Measurements from ENCODE around the gene DEFB108B.
"Not testable (repeated sequence)": the region's sequence is repeated elsewhere in the genome, so short reads cannot be mapped to it uniquely, and the experiment has no call there.

The DEFB108B gene, protein sequence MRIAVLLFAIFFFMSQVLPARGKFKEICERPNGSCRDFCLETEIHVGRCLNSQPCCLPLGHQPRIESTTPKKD

DNA sequence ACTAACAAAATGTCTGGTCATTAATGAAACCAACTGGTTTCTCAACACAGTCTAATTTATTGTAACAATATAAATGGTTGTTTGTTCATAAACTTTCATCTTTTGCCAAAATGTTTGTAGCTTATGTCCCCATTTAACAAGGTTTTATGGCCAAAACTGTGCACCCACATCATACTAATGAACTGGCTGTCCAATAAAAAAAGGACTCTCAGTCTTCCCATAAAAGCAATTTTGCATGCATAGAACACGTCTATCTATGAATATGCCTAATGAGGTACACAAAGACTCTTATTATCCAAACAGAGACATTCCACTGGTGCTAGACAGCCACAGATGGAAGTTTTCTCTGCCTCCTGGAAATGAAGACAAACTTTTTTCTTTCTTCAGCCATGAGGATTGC lies at the start of gene DEFB108B:
DEFB108B (plus strand) TSS at position 390 of the 400 bp plus-strand sequence; CDS start at position 390, 0 bp downstream.
- not testable (repeated sequence) for H3K79me2 ChIP-seq (ENCODE audit: insufficient read depth, low read length); H2AFZ ChIP-seq (ENCODE audit: low read depth, low read length, severe bottlenecking); H4K20me1 ChIP-seq (ENCODE audit: low read depth, low read length); H3K9me3 ChIP-seq (ENCODE audit: insufficient read depth, low read length); H3K9ac ChIP-seq (ENCODE audit: low read length); H3K4me3 ChIP-seq (ENCODE audit: insufficient read depth, low read length, poor library complexity, severe bottlenecking); H3K27me3 ChIP-seq (ENCODE audit: low read length); H3K9me2 ChIP-seq (replicated peaks; ENCODE audit: insufficient read depth, low read length); H3K36me3 ChIP-seq (ENCODE audit: low read length); H3K4me2 ChIP-seq (ENCODE audit: low read depth, low read length, poor library complexity, severe bottlenecking); H3F3A ChIP-seq (ENCODE audit: insufficient read depth); H3K27ac ChIP-seq (ENCODE audit: low read depth, low read length)

DNA sequence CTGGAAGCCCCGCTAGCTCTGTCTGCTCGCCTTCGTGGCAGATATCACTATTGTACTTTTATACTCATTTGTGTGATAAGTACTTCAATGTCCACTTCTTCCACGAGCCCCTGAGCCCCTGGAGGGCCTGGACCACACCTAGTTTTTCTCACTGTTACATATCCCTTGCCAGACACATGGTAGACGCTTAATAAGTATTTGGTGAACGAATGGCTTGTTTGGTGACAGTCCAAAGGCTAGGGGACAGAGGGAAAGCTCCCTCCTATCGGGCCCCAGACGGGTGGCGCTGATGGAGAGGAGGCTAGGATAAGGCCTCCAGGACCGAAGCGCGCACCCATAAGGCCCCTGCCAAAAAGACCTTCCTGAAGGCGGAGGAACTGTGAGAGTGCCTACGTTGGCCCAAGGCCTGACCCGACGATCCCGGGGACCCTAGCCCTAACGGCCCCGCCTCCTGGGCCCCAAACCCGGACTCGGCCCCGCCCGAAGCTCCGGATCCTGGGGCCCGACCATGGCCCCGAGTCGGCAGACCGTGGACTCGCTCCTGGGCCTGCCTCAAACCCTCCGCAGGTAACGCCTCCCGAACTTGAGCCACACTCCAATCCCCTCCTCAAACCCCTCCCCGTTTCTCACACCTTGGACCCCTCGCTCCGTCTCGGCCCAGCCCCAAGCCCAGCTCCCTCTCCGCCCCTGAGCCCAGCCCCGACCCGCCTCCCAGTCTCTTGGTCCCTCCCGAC lies 46.7 kb upstream of the DEFB108B start:
- H3K4me3 ChIP-seq (ENCODE audit: insufficient read depth, low read length, poor library complexity, severe bottlenecking) = peak overlapping the region; percentile 52
- H3K9me2 ChIP-seq (replicated peaks; ENCODE audit: insufficient read depth, low read length); H3F3A ChIP-seq (ENCODE audit: insufficient read depth); H3K27me3 ChIP-seq (ENCODE audit: low read length); H4K20me1 ChIP-seq (ENCODE audit: low read depth, low read length); H3K27ac ChIP-seq (ENCODE audit: low read depth, low read length); H3K9me3 ChIP-seq (ENCODE audit: insufficient read depth, low read length); H3K79me2 ChIP-seq (ENCODE audit: insufficient read depth, low read length); H3K36me3 ChIP-seq (ENCODE audit: low read length): not testable (repeated sequence)
- peak overlapping the region; percentile 53 for H3K4me2 ChIP-seq (ENCODE audit: low read depth, low read length, poor library complexity, severe bottlenecking)
- H2AFZ ChIP-seq (ENCODE audit: low read depth, low read length, severe bottlenecking) = peak overlapping the region; percentile 84
- H3K9ac ChIP-seq (ENCODE audit: low read length) = peak overlapping the region; percentile 18; the same call in 1 of the 2 replicates

DNA sequence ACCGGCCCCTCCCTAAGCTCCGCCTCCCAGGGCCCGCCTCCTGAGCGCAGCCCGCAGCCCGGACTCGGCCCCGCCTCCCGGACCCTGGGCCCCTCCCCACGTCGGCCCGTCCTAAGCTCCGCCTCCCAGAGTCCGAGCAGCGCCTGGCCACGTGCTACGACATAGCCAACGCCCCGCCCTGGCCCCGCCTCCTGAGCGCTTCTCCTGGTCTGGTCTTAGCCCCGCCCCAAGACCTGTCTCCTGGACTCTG lies 46.2 kb upstream of the DEFB108B start:
- not testable (repeated sequence) for H3K9me2 ChIP-seq (replicated peaks; ENCODE audit: insufficient read depth, low read length); H3F3A ChIP-seq (ENCODE audit: insufficient read depth); H4K20me1 ChIP-seq (ENCODE audit: low read depth, low read length); H3K36me3 ChIP-seq (ENCODE audit: low read length); H3K79me2 ChIP-seq (ENCODE audit: insufficient read depth, low read length); H3K27me3 ChIP-seq (ENCODE audit: low read length); H3K9me3 ChIP-seq (ENCODE audit: insufficient read depth, low read length)
- peak overlapping the region; percentile 73 for H3K9ac ChIP-seq (ENCODE audit: low read length)
- peak overlapping the region; percentile 75 for H3K4me2 ChIP-seq (ENCODE audit: low read depth, low read length, poor library complexity, severe bottlenecking)
- H3K27ac ChIP-seq (ENCODE audit: low read depth, low read length) = peak overlapping the region; percentile 63
- peak overlapping the region; percentile 67 for H3K4me3 ChIP-seq (ENCODE audit: insufficient read depth, low read length, poor library complexity, severe bottlenecking)
- peak overlapping the region; percentile 89 for H2AFZ ChIP-seq (ENCODE audit: low read depth, low read length, severe bottlenecking)

DNA sequence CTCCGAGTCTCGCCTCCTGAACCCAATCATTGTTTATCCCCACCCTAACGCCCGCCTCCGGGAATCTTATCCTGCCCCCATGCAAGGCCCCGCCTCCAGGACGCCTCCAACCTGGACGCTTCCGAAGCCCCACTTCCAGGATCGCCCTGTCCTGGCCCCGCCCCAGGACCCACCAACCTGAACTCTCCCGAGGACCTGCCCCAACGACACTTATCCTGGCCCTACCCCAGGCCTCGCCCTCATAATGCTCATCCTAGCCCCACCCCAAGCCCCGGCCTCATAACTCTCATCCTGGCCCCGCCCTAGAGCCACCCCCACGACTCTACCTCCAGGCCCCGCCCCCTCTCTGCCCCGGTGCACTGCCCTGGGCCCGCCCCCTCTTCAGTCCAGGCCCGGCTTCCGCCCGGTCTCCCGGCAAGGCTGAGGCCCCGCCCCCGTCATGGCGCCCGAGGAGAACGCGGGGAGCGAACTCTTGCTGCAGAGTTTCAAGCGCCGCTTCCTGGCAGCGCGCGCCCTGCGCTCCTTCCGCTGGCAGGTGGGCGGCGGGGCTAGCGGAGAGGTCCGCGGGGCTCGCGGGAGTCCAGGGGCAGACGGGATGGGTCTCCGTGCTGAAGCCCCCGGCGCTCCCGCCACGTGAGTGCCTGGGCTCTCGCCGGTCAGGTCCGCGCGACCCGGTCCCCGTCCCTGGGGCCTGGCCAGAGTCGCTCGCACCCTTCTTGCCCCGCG lies 45.7 kb upstream of the DEFB108B start:
- H3K36me3 ChIP-seq (ENCODE audit: low read length) = no peaks in the 10 kb centered on the region
- peak overlapping the region; percentile 73 for H3K9ac ChIP-seq (ENCODE audit: low read length)
- H3K27ac ChIP-seq (ENCODE audit: low read depth, low read length) = peak overlapping the region; percentile 63
- H3K9me3 ChIP-seq (ENCODE audit: insufficient read depth, low read length) = no peaks in the 10 kb centered on the region
- peak overlapping the region; percentile 67 for H3K4me3 ChIP-seq (ENCODE audit: insufficient read depth, low read length, poor library complexity, severe bottlenecking)
- peak overlapping the region; percentile 89 for H2AFZ ChIP-seq (ENCODE audit: low read depth, low read length, severe bottlenecking)
- TF ChIP-seq, protein P1, sequence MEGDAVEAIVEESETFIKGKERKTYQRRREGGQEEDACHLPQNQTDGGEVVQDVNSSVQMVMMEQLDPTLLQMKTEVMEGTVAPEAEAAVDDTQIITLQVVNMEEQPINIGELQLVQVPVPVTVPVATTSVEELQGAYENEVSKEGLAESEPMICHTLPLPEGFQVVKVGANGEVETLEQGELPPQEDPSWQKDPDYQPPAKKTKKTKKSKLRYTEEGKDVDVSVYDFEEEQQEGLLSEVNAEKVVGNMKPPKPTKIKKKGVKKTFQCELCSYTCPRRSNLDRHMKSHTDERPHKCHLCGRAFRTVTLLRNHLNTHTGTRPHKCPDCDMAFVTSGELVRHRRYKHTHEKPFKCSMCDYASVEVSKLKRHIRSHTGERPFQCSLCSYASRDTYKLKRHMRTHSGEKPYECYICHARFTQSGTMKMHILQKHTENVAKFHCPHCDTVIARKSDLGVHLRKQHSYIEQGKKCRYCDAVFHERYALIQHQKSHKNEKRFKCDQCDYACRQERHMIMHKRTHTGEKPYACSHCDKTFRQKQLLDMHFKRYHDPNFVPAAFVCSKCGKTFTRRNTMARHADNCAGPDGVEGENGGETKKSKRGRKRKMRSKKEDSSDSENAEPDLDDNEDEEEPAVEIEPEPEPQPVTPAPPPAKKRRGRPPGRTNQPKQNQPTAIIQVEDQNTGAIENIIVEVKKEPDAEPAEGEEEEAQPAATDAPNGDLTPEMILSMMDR (IDR thresholded peaks at IDR 0.05; ENCODE audit: insufficient read depth, low read length, poor library complexity, severe bottlenecking) = no peak
- TF ChIP-seq EZH2phosphoT487 (conservative IDR thresholded peaks at IDR 0.05; ENCODE audit: low read length) = no peak
- H3K27me3 ChIP-seq (ENCODE audit: low read length) = no peaks in the 10 kb centered on the region
- no peaks in the 10 kb centered on the region for H4K20me1 ChIP-seq (ENCODE audit: low read depth, low read length)
- H3F3A ChIP-seq (ENCODE audit: insufficient read depth) = no peaks in the 10 kb centered on the region
- no peaks in the 10 kb centered on the region for H3K9me2 ChIP-seq (replicated peaks; ENCODE audit: insufficient read depth, low read length)
- H3K4me2 ChIP-seq (ENCODE audit: low read depth, low read length, poor library complexity, severe bottlenecking) = peak overlapping the region; percentile 75
- no peaks in the 10 kb centered on the region for H3K79me2 ChIP-seq (ENCODE audit: insufficient read depth, low read length)

DNA sequence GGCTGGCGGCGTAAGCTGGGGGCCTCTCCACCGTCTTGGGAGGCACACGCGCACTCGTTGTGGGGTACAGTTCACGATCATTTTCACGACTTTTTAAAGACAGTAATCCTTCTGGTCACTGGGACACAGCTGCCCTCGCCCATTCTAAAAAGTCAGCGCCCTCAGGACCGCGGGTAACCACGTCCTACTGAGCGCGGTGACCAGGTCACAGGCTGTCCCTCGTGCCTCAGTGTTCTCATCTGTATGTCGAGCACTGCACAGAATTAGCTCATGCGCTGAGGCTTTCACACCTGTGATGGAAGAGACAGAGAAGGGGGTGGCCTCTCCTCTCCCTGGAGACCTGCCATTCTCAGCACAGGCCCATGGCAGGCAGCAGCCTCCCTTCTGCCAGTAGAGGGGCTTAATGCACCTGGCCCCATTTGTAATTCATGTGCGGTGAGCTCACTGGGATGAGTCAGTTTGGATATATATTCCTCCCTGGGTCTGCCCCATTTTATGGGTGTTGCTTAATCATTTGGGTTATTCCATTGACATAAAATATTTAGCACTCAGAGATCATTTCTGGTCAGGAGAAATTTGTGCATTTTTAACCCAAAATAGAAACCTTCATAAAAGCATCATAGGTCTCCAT lies 45.1 kb upstream of the DEFB108B start:
- H3K9me3 ChIP-seq (ENCODE audit: insufficient read depth, low read length); H3F3A ChIP-seq (ENCODE audit: insufficient read depth); H3K79me2 ChIP-seq (ENCODE audit: insufficient read depth, low read length); H3K27me3 ChIP-seq (ENCODE audit: low read length); H4K20me1 ChIP-seq (ENCODE audit: low read depth, low read length); H3K36me3 ChIP-seq (ENCODE audit: low read length); H3K9me2 ChIP-seq (replicated peaks; ENCODE audit: insufficient read depth, low read length): not testable (repeated sequence)
- Histone ChIP-seq H3K4me3 (ENCODE audit: insufficient read depth, low read length, poor library complexity, severe bottlenecking) (peak overlapping the region; percentile 67), H3K27ac (ENCODE audit: low read depth, low read length) (peak overlapping the region; percentile 54), H3K9ac (ENCODE audit: low read length) (peak overlapping the region; percentile 73), H2AFZ (ENCODE audit: low read depth, low read length, severe bottlenecking) (peak overlapping the region; percentile 71), H3K4me2 (ENCODE audit: low read depth, low read length, poor library complexity, severe bottlenecking) (peak overlapping the region; percentile 62)

DNA sequence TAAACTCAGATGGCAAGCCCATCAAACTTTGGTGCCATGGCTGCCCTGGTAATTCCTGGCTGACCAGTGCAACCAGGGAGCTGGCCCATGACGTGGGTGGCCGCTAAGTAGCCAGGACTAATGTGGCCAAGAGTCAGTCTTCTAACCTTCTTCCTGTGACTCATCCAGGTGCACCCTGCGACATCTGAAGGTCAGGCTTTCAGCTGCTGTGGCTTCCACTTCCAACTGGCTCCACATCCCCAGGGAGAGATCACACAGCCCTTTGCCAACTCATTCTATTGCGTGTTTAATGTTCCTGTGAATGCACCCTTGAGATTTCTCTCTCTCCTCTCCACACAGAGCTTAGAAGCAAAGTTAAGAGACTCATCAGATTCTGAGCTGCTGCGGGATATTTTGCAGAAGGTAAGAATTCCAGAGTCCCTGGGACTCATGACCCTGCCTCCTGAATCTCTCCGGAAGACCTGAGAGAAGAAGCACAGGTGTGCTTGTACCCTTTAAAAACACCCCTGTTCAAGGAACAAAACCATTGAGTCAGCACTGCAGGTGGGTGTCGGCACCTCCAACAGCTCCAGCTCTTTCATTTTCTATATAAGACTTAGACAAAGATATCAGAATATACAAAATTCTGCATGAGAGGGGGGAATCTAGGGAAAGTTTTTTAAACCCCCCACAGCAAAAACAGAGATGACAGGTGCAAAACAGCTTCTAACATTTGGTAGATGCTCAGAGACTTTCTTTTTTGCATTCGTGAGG lies 43.4 kb upstream of the DEFB108B start:
- H3K79me2 ChIP-seq (ENCODE audit: insufficient read depth, low read length); H3K4me3 ChIP-seq (ENCODE audit: insufficient read depth, low read length, poor library complexity, severe bottlenecking); H2AFZ ChIP-seq (ENCODE audit: low read depth, low read length, severe bottlenecking); H3K27ac ChIP-seq (ENCODE audit: low read depth, low read length); H4K20me1 ChIP-seq (ENCODE audit: low read depth, low read length); H3K27me3 ChIP-seq (ENCODE audit: low read length); H3F3A ChIP-seq (ENCODE audit: insufficient read depth); H3K36me3 ChIP-seq (ENCODE audit: low read length); H3K9ac ChIP-seq (ENCODE audit: low read length); H3K9me2 ChIP-seq (replicated peaks; ENCODE audit: insufficient read depth, low read length); H3K9me3 ChIP-seq (ENCODE audit: insufficient read depth, low read length); H3K4me2 ChIP-seq (ENCODE audit: low read depth, low read length, poor library complexity, severe bottlenecking): not testable (repeated sequence)
